Neural cell (in vitro differentiated cells): ENCODE measurements around the gene ZRANB3.

ENCODE experiments used
- EP300 ChIP-seq: fragments of 450-650 bp; conservative IDR thresholded peaks from 2 replicates; pipeline ENCODE4 v1.6.1; 2014; ENCODE audit warnings: antibody characterized with exemption, mild to moderate bottlenecking, moderate library complexity; ENCODE audit not compliant: poor library complexity, severe bottlenecking
- EZH2 ChIP-seq: fragments of 200-600, 300-800 bp; shearing (Covaris generic), sonication (generic); IDR thresholded peaks from 2 replicates; pipeline ENCODE4 v1.6.1; 2014; ENCODE audit warnings: antibody characterized with exemption, low read length, borderline replicate concordance, mild to moderate bottlenecking; ENCODE audit not compliant: insufficient read depth, poor library complexity, severe bottlenecking
- POLR2AphosphoS5 ChIP-seq: IDR thresholded peaks from 2 replicates; pipeline ENCODE4 v1.6.1; 2012
- RAD21 ChIP-seq: fragments of 450-650 bp; conservative IDR thresholded peaks from 2 replicates; pipeline ENCODE4 v1.6.1; 2014; ENCODE audit warnings: antibody characterized with exemption, mild to moderate bottlenecking, moderate library complexity
- SMC3 ChIP-seq: fragments of 450-650 bp; conservative IDR thresholded peaks from 2 replicates; pipeline ENCODE4 v1.6.1; 2014; ENCODE audit warnings: antibody characterized with exemption, mild to moderate bottlenecking, moderate library complexity; ENCODE audit not compliant: poor library complexity
- TF ChIP-seq, protein P1 (sequence below): fragments of 450-650 bp; IDR thresholded peaks from 2 replicates; pipeline ENCODE4 v1.5.1; 2014; ENCODE audit warnings: antibody characterized with exemption, mild to moderate bottlenecking, moderate library complexity; ENCODE audit not compliant: poor library complexity, severe bottlenecking
- TF ChIP-seq, protein P2 (sequence below): IDR thresholded peaks from 2 replicates; pipeline ENCODE4 v1.6.1; 2012; ENCODE audit warnings: borderline replicate concordance

DNA sequence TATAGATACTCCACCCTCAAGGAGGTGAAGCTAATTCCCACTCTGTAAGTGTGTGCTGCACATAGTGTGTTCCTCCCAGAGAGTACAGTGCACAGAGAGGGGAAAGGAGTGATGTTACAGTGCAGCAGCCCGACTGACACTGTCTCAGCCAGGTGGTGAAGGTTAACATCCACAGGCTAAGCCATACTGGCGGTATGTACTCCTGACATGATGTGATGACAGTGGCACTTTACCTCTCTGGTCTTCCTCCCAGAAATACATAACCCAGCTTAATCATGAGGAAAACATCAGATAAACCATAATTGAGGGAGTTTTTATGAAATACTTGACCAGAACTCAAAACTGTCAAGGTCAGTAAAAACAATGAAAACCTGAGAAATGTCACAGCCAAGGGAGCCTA is 371.8 kb downstream of the ZRANB3 start:
- TF ChIP-seq, protein P1, sequence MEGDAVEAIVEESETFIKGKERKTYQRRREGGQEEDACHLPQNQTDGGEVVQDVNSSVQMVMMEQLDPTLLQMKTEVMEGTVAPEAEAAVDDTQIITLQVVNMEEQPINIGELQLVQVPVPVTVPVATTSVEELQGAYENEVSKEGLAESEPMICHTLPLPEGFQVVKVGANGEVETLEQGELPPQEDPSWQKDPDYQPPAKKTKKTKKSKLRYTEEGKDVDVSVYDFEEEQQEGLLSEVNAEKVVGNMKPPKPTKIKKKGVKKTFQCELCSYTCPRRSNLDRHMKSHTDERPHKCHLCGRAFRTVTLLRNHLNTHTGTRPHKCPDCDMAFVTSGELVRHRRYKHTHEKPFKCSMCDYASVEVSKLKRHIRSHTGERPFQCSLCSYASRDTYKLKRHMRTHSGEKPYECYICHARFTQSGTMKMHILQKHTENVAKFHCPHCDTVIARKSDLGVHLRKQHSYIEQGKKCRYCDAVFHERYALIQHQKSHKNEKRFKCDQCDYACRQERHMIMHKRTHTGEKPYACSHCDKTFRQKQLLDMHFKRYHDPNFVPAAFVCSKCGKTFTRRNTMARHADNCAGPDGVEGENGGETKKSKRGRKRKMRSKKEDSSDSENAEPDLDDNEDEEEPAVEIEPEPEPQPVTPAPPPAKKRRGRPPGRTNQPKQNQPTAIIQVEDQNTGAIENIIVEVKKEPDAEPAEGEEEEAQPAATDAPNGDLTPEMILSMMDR = no peak
- TF ChIP-seq EP300 (no peak), POLR2AphosphoS5 (no peak), EZH2 (no peak), SMC3 (no peak), RAD21 (no peak)
- TF ChIP-seq, protein P2, sequence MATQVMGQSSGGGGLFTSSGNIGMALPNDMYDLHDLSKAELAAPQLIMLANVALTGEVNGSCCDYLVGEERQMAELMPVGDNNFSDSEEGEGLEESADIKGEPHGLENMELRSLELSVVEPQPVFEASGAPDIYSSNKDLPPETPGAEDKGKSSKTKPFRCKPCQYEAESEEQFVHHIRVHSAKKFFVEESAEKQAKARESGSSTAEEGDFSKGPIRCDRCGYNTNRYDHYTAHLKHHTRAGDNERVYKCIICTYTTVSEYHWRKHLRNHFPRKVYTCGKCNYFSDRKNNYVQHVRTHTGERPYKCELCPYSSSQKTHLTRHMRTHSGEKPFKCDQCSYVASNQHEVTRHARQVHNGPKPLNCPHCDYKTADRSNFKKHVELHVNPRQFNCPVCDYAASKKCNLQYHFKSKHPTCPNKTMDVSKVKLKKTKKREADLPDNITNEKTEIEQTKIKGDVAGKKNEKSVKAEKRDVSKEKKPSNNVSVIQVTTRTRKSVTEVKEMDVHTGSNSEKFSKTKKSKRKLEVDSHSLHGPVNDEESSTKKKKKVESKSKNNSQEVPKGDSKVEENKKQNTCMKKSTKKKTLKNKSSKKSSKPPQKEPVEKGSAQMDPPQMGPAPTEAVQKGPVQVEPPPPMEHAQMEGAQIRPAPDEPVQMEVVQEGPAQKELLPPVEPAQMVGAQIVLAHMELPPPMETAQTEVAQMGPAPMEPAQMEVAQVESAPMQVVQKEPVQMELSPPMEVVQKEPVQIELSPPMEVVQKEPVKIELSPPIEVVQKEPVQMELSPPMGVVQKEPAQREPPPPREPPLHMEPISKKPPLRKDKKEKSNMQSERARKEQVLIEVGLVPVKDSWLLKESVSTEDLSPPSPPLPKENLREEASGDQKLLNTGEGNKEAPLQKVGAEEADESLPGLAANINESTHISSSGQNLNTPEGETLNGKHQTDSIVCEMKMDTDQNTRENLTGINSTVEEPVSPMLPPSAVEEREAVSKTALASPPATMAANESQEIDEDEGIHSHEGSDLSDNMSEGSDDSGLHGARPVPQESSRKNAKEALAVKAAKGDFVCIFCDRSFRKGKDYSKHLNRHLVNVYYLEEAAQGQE = no peak
